Thyroid gland (tissue), 4 donors: Measurements from ENCODE around the gene S100A16. TPM values are rescaled to one million over a fixed set of nuclear protein-coding genes. Genes with fewer than 3 reads are reported as not detected.

Experiments used
- DNase-seq, 2 donors: peaks; one replicate each; pipeline ENCODE4 v3.0.0-alpha.2; 2019
- H3K27ac ChIP-seq, 3 donors: fragments of 200-600 bp; sonication (generic); 1 replicate in 2 of 3; 2 replicates in 1 of 3; pipeline ENCODE4 v1.5.1; 2016 to 2019; ENCODE audit warnings: mild to moderate bottlenecking in 1 of 3, moderate library complexity in 1 of 3
- H3K27me3 ChIP-seq: fragments of 200-600 bp; sonication (generic); one replicate; pipeline ENCODE4 v1.5.1; 2019
- H3K36me3 ChIP-seq, 2 donors: fragments of 200-600 bp; sonication (generic); one replicate each; pipeline ENCODE4 v1.5.1; 2016 to 2019
- H3K4me1 ChIP-seq, 2 donors: fragments of 200-600 bp; sonication (generic); one replicate each; pipeline ENCODE4 v1.5.1; 2017 to 2019
- H3K4me3 ChIP-seq, 3 donors: fragments of 200-600 bp; sonication (generic); replicated peaks in 1 of 3; 1 replicate in 2 of 3; 2 replicates in 1 of 3; pipeline ENCODE4 v1.5.1; 2016; ENCODE audit warnings: mild to moderate bottlenecking in 1 of 3
- H3K9me3 ChIP-seq: fragments of 200-600 bp; sonication (generic); one replicate; pipeline ENCODE4 v1.5.1; 2017
- CTCF ChIP-seq, 6 experiments: fragments of 200-600 bp in 3 of 6; fragments of 450-650 bp in 3 of 6; sonication (generic) in 3 of 6; IDR thresholded peaks; one replicate each; pipeline ENCODE4 v1.5.1; 2016 to 2019; ENCODE audit warnings: antibody characterized with exemption in 6 of 6, mild to moderate bottlenecking in 2 of 6, inconsistent platforms in 1 of 6, moderate library complexity in 1 of 6
- POLR2A ChIP-seq, 2 donors: fragments of 450-650 bp; IDR thresholded peaks; one replicate each; pipeline ENCODE4 v1.6.1; 2017; ENCODE audit warnings: antibody characterized with exemption in 2 of 2, mild to moderate bottlenecking in 2 of 2, moderate library complexity in 1 of 2
- WGBS, 2 donors: methylation state at CpG; one replicate each; pipeline ENCODE4 v1.1.5; 2017; 5-methylcytosine and 5-hydroxymethylcytosine counted together
- intact Hi-C: fragments of 100-400 bp; cut with DNase I; formaldehyde crosslinking; loops from one replicate; pipeline ENCODE4 v1.15.1; 2023
- total RNA-seq, 4 donors: library from RNA; depleted of rRNA; stranded (reverse); fragments of >200 nt; gene quantifications; one replicate each; pipeline ENCODE4 v1.2.3, GENCODE V29; 2016

The S100A16 gene
- total RNA-seq, 4 donors from 2014 or later = 62.7 to 104 (median 76.3) TPM

GRCh38 chr1:153568367-153569099 lies 44.4 kb downstream of the S100A16 start:
- WGBS, 2 donors = 13 to 20% methylated on average over 15 to 17 of the region's 25 CpGs
- H3K36me3 ChIP-seq = no peaks in the 10 kb centered on the region
- peak overlapping the region; percentile 96 to 99 (median 99) for H3K27ac ChIP-seq
- no peaks in the 10 kb centered on the region for H3K9me3 ChIP-seq
- peak; percentile 92 to 93 for DNase-seq
- H3K4me1 ChIP-seq = peaks cover 37 to 62% of the 10 kb centered on the region in 2 donors
- TF ChIP-seq POLR2A (IDR thresholded peaks at IDR 0.05) = peak; percentile 13 to 19
- TF ChIP-seq CTCF (IDR thresholded peaks at IDR 0.05) = peak; percentile 97 to 99 (median 98)
- H3K27me3 ChIP-seq = no peaks in the 10 kb centered on the region
- intact Hi-C loops = loop anchor here (2.0 kb wide), 2 partner anchors 36 to 58 kb away; no protein-coding TSS in a partner anchor
- H3K4me3 ChIP-seq = no peak overlapping the region

GRCh38 chr1:153567621-153568366 lies 45.1 kb downstream of the S100A16 start:
- peak overlapping the region; percentile 96 to 99 (median 99) for H3K27ac ChIP-seq
- 86% methylated on average over 22 of the region's 22 CpGs for WGBS, 2 donors
- intact Hi-C loops = loop anchor here (2.0 kb wide), 2 partner anchors 35 to 57 kb away; no protein-coding TSS in a partner anchor
- no peak for DNase-seq
- H3K9me3 ChIP-seq = no peaks in the 10 kb centered on the region
- no peak for TF ChIP-seq CTCF (IDR thresholded peaks at IDR 0.05)
- TF ChIP-seq POLR2A (IDR thresholded peaks at IDR 0.05) = no peak
- no peaks in the 10 kb centered on the region for H3K36me3 ChIP-seq
- H3K4me1 ChIP-seq = peaks cover 35 to 62% of the 10 kb centered on the region in 2 donors
- no peak overlapping the region for H3K4me3 ChIP-seq
- H3K27me3 ChIP-seq = no peaks in the 10 kb centered on the region

GRCh38 chr1:153566414-153567371 lies 46.2 kb downstream of the S100A16 start:
- peaks cover 33 to 60% of the 10 kb centered on the region in 2 donors for H3K4me1 ChIP-seq
- H3K27me3 ChIP-seq = no peaks in the 10 kb centered on the region
- H3K4me3 ChIP-seq = no peak overlapping the region
- intact Hi-C loops = no loop called here
- TF ChIP-seq CTCF (IDR thresholded peaks at IDR 0.05) (no peak), POLR2A (IDR thresholded peaks at IDR 0.05) (peak; percentile 12 to 82)
- 33 to 38% methylated on average over 15 to 16 of the region's 16 CpGs for WGBS, 2 donors
- DNase-seq = peak; percentile 99
- no peaks in the 10 kb centered on the region for H3K36me3 ChIP-seq
- no peaks in the 10 kb centered on the region for H3K9me3 ChIP-seq
- peak overlapping the region; percentile 96 to 99 (median 99) for H3K27ac ChIP-seq

GRCh38 chr1:153565529-153566374 lies 47.2 kb downstream of the S100A16 start, which contains the start of gene S100A2:
Gene S100A2, minus strand, starts transcription at chr1:153565844. Its CDS starts 1,967 bp downstream, at chr1:153563877.
- peaks cover 33 to 60% of the 10 kb centered on the region in 2 donors for H3K4me1 ChIP-seq
- H3K4me3 ChIP-seq = no peak within 1 kb of the TSS
- peak within 1 kb of the TSS; percentile 96 to 99 (median 99) for H3K27ac ChIP-seq
- intact Hi-C loops = no loop called here
- WGBS, 2 donors = 19 to 32% methylated on average over 8 of the region's 8 CpGs
- no peaks in the 10 kb centered on the region for H3K9me3 ChIP-seq
- H3K27me3 ChIP-seq = no peaks in the 10 kb centered on the region
- TF ChIP-seq POLR2A (IDR thresholded peaks at IDR 0.05) (peak in 1 of 2 donors; percentile 51), CTCF (IDR thresholded peaks at IDR 0.05) (no peak)
- peak; percentile 90 to 92 for DNase-seq
- no peaks in the 10 kb centered on the region for H3K36me3 ChIP-seq
